ENCODE results near the gene UBE2D4.
"Not testable (repeated sequence)": the region's sequence is repeated elsewhere in the genome, so short reads cannot be mapped to it uniquely, and the experiment has no call there.

Gene UBE2D4

DNA sequence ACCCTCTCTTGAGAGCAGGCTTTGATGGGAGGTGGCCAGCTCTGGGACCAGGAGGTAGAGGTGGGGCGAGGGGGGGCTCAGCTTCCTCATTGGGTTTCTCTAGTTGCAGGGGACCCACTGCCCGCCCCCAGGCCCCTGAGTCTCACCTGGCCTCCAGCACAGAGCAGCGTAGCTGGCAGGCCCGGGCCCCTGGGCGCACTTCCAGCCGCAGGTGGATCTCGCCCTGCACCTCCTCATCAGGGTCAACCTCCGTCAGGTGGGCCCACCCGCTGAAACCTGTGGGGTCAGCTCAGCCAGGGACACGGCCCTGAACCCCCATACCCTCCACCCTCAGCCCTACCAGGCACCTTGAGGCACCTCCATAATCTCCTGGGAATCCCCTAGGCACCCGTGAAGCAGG is 43.4 kb downstream of the UBE2D4 start:
- DNase-seq = not testable (repeated sequence)

DNA sequence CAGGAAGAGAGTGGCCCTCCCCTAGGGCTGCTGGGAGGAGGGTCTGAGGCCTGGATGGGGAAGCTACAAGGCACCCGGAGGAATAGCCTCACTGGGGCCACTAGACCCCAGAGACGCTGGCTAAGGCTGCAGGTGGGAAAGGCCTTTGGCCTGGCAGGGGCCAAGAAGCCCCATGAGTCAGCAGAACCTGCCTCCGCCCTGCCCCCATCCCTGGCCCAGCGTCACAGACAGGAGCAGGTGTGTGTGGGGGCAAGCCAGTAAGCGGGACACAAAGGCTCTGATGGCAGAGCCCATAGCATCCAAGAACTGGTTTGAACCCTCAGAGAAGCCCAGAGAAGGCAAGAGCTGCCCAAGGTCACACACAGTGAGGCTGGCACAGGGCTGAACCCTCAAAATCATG is 44.5 kb downstream of the UBE2D4 start:
- DNase-seq = not testable (repeated sequence)

GRCh38 chr7:43974033-43974573 is 47.9 kb downstream of the UBE2D4 start:
- DNase-seq = not testable (repeated sequence)

DNA sequence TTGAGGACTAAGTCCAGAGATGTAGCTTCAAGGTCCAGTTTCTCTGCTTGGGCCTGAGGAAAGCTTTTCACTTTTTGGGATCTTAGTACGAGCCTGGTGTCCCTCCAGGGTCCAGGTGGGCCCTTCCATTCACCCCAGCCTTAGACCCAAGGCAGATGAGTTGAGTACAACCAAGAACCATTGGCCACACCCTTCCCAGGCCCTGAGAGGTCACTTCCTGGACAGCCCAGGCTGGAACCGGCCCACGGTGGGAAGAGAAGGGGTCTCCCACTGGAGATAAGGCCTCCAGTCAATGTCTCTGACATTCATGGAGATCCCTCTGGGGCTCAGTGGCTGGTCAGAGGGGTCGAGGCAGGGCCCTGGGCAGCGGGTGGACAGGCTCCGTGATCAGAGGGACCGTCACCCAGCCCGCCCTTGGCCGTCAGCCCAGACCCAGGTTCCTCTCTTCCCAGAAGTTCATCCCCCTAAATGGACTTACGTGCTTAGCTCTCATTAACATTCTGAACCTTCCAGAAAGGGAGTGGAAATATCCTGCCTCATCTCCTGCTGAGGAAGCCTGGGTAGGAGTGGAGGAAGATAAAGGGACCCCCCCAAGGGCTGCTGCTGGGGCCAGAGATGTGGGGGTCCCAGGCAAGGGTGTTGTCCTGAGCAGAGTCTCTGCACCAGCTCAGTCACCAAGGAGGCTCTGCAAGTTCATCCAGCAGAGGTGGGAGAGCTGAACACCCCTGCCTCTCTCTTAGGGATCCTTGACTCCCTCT is 48.7 kb downstream of the UBE2D4 start:
- DNase-seq = not testable (repeated sequence)

DNA sequence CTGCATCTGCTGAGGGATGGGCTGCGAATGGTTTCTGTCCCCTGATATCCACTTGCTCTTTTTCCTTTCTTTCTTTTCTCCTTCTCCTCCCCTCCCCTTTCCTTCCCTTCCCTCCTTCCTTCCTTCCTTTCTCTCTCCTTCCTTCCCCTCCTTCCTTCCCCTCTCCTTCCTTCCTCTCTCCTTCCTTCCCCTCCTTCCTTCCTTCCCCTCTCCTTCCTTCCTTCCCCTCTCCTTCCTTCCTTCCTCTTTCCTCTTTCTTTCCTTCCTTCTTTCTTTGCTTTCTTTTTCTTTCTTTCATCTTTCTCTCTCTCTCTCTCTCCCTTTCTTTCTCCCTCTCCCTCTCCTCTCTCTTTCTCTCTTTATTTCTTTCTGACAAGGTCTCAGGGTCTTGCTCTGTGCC is 51.3 kb downstream of the UBE2D4 start:
- DNase-seq = no peak

DNA sequence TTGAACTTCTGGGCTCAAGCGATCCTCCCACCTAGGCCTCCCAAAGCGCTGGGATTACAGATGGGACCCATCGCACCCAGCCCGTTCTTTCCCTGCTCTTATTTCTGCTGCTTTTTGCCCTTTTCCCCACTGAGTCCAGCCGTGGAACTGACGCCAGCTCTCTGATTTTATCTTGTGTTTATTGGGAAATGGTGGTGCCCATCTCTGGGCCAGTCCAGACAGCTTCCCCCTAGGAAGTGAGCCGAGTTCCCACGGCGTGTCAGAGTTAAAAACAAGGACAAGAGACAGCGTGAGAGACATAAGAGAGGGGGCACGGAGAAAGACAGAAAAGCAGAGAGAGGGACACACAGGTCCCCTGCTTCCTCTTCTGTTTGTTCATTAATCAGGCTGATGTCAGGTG is 51.9 kb downstream of the UBE2D4 start:
- not testable (repeated sequence) for DNase-seq

GRCh38 chr7:43982848-43983247 is 56.6 kb downstream of the UBE2D4 start:
- not testable (repeated sequence) for DNase-seq

- DNase-seq = not testable (repeated sequence)
Measured at GRCh38 chr7:43983736-43984135, 57.5 kb downstream of the UBE2D4 start.

DNA sequence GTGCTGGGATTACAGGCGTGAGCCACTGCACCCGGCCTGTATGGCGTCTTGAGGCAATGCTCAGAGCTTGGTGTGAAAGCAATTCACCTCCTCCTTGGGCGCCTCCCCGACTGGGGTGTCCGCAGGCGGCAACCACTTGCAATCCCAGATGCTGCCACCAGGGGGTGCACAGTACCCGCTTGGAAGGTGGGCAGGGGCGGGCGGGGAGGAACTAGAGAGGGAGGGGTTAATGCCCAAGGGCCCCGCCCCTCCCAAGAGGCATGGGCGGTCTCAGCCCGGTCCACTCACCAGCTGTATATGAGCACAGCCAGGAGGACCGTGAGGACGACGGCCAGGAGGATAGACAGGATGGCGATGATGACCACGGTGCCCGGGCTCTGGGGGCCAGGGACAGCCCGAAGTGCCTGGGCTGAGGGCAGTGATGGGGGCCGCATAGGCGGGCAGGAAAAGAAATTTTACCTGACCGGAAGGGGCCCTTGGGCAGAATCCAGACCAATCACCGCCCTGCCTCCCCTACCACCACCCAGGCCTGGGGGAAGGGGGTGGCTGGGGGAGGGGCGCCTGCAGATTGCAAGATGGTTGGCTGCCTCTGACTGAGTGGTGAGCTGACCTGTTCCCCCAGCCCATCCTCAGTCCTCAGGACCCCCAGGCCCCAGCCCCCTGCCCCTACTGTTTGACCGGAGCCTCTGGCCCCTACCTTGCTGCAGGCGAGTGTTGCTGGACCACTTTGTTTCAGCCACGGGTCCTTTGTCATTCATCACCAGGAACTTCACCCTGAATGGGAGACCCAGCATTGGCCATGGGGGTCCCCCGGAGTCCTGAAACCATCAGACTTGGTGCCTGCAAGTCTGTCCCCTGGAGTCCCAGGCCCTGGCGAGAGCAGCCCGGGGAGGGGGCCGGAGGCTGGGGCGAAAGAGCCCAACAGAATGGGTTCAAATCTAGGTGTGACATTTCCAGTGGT is 59.9 kb downstream of the UBE2D4 start:
- not testable (repeated sequence) for DNase-seq

- DNase-seq = not testable (repeated sequence)
Measured at GRCh38 chr7:43987476-43987875, 61.2 kb downstream of the UBE2D4 start.

DNA sequence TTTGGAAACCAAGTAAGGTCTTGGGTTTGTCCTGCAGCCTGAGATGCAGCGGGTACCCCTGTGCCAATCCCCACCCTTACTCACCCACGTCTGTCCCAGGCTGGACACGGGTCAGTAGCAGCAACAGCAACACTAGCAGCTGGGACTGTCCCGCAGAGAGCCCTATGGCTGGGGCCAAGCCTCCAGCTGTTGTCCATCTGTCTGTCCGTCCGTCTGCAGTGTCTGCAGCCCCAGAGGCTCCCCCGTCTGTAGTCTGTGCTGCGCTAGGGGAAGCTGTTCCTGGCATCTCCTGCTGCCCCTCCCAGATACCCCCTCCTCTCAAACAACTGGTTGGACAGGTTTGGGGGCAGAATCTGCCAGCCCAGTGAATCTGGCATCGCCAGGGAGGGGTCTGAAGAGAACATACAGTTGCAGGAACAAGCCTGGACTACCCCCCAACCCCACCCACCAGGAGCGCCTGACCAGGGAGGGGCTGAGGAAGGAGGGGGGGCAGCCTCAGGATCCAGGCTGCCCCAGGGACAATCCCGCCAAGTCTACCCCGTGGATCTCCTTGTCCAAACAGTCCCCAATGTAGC is 63.9 kb downstream of the UBE2D4 start:
- not testable (repeated sequence) for DNase-seq

DNA sequence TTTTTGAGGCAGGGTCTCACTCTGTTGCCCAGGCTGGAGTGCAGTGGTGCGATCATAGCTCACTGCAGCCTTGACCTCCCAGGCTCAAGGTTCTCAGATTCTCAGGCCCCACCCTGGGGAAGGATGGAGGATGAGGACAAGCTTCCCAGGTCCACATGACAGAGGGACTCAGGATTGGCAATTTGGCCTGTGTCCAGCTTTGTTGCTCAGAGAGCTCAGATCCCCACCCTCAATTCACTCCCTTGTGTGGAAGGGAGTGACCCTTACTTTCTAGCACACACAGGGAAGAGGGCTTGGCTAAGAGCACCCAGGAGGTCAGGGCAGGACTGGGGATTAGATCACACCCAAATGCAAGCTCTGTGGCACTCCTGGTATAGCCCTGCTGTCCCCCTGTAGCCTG is 64.6 kb downstream of the UBE2D4 start:
- not testable (repeated sequence) for DNase-seq

DNA sequence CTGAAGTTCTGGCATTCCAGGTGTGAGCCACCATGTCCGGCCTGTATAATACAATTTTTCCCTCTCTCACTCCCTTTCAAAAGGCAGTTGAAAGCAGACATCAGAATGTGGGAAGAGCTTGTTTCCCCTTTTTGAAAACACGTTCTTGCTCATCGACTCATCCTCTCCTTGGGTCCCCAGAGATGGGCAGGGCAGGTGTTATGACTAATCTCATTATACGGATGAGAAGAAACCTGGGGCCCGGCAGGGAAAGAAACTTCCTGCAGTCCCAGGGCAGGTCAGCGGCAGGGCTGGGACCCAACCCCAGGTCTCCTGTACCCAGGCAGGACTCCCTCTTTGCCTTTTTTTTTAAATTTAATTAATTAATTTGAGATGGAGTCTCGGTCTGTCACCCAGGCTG is 66.7 kb downstream of the UBE2D4 start:
- not testable (repeated sequence) for DNase-seq

DNA sequence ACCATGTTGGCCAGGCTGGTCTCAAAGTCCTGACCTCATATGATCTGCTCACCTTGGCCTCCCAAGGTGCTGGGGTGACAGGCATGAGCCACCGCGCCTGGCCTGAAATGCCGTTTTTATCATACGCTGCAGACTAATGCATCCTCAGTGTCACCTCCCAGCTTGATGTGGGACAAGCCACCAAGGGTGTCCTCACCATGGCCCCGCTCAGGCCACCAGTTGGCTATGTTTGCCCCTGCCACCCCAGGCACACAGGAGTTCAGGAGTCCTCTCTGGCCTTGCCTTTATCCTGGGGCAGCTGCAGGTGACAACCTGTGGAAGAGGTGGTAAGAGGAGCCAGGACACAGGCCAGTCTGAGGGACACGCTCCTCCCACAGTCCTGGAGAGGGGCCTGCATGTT is 68.4 kb downstream of the UBE2D4 start:
- DNase-seq = not testable (repeated sequence)

- DNase-seq = not testable (repeated sequence)
Measured at GRCh38 chr7:43997532-43997931, 71.3 kb downstream of the UBE2D4 start, which contains the start of gene SPDYE1. SPDYE1 (plus strand) TSS chr7:43997897; CDS start chr7:43999950, 2,053 bp downstream.
